Measurements from ENCODE around the gene SEMA4D.

SEMA4D gene

DNA sequence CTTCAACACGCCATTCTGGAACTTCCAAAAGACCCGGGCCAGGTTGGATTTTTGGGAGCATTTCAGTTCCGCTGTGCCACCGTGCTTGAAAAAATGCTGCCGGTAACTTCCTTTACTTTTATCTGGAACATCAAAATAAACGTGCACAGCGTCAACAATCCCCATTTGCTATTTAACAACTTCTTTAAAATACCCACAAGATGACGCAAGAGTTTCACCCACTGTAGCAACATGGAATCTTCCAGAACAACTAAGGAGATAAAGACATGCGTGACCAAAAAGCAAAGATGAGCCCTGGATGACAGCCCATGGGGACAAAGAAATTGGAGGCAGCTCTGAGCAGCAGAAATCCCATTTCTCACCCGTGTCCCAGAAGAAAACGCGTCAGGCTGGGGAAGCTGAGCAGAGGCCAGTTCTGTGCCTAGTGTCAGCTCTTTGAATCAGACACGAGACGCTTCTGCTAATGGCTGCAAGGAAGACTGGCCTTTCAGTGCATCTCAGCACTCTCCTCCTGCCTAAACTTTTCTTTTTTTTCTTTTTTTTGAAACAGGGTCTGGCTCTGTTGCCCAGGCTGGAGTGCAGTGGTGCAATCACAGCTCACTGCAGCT is 118.3 kb downstream of the SEMA4D start:
- peaks cover 51% of the 10 kb centered on the region for H3K36me3 Mint-ChIP-seq (ENCODE audit: low read depth)
- no peaks in the 10 kb centered on the region for H3K4me1 Mint-ChIP-seq
- H3K4me3 Mint-ChIP-seq: no peak overlapping the region
- H3K9me3 Mint-ChIP-seq: no peaks in the 10 kb centered on the region
- H3K27me3 Mint-ChIP-seq (ENCODE audit: low read depth): no peaks in the 10 kb centered on the region
- TF ChIP-seq, protein P1, sequence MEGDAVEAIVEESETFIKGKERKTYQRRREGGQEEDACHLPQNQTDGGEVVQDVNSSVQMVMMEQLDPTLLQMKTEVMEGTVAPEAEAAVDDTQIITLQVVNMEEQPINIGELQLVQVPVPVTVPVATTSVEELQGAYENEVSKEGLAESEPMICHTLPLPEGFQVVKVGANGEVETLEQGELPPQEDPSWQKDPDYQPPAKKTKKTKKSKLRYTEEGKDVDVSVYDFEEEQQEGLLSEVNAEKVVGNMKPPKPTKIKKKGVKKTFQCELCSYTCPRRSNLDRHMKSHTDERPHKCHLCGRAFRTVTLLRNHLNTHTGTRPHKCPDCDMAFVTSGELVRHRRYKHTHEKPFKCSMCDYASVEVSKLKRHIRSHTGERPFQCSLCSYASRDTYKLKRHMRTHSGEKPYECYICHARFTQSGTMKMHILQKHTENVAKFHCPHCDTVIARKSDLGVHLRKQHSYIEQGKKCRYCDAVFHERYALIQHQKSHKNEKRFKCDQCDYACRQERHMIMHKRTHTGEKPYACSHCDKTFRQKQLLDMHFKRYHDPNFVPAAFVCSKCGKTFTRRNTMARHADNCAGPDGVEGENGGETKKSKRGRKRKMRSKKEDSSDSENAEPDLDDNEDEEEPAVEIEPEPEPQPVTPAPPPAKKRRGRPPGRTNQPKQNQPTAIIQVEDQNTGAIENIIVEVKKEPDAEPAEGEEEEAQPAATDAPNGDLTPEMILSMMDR (IDR thresholded peaks at IDR 0.05; ENCODE audit: unreplicated experiment in 3 of 3): no peak
- no peak overlapping the region for H3K27ac Mint-ChIP-seq

DNA sequence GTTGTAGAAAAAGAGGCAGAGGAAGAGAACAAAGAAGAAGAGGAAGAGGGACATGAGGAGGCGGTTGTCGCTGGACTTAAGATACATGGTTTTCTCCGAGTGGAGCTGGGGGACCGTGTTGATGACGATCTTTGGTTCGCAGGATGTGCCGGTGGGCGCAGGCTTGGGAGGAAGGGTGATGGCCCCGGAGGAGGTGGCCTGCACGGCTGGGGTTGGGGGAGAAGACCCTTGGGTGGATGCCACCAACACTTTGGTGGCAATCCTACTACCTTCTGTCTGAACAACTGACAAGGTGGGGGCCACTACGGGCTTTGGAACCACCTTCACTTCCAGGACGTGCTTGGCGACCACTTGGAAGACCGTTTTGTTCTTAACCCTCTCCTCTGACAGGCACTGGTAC is 118.9 kb downstream of the SEMA4D start:
- Mint-ChIP-seq H3K27me3 (ENCODE audit: low read depth) (no peaks in the 10 kb centered on the region), H3K9me3 (no peaks in the 10 kb centered on the region), H3K4me3 (no peak overlapping the region), H3K27ac (no peak overlapping the region), H3K4me1 (no peaks in the 10 kb centered on the region), H3K36me3 (ENCODE audit: low read depth) (peaks cover 47% of the 10 kb centered on the region)
- TF ChIP-seq, protein P1 (IDR thresholded peaks at IDR 0.05; ENCODE audit: unreplicated experiment in 3 of 3): no peak

DNA sequence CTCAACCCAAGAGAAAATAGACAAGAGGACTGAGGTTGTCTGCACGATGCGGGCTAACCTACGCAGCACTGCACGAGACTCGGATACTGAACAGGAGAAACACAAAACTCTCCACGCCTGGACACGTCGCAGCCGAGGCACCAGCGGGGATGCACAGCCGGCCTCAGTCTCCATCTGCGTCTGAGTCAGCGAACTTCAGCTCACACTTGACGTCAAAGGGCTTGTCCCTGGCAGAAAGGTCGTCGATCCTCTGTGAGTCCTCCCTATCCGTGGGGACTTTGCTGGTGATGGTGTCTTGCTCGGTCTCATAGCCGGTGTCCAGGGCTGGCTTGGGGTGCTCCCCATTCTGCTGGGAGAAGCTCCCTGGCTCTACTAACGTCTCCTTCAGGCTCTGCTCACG is 119.4 kb downstream of the SEMA4D start:
- Mint-ChIP-seq H3K36me3 (ENCODE audit: low read depth) (peaks cover 43% of the 10 kb centered on the region), H3K9me3 (no peaks in the 10 kb centered on the region)

DNA sequence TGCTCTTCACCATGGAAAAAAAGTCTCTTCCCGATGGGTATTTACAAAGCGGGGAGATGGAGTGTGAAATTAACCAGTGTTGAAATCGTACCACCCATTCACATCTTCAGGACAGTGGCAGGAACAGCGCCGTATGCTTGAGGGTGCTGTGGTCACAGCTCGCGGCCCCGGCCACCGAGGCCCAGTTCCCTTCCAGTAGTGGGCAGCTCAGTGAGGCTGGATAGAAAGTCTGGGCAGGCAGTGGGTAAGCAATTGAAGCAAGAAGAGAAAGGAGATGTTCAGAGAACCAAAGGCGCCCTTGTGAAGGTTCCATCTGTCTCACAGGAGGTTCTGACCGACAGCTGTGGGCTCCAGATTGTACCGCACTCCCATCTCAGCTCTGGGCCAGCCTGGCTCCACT is 120.5 kb downstream of the SEMA4D start:
- Mint-ChIP-seq H3K36me3 (ENCODE audit: low read depth) (peaks cover 37% of the 10 kb centered on the region), H3K27me3 (ENCODE audit: low read depth) (no peaks in the 10 kb centered on the region), H3K9me3 (no peaks in the 10 kb centered on the region), H3K4me1 (no peaks in the 10 kb centered on the region), H3K4me3 (no peak overlapping the region), H3K27ac (no peak overlapping the region)
- TF ChIP-seq, protein P1 (IDR thresholded peaks at IDR 0.05; ENCODE audit: unreplicated experiment in 3 of 3): no peak

More for the DNA sequence above, 119.4 kb downstream of the SEMA4D start:
- Mint-ChIP-seq H3K27ac (no peak overlapping the region), H3K27me3 (ENCODE audit: low read depth) (no peaks in the 10 kb centered on the region), H3K4me3 (no peak overlapping the region), H3K4me1 (no peaks in the 10 kb centered on the region)
- TF ChIP-seq, protein P1 (IDR thresholded peaks at IDR 0.05; ENCODE audit: unreplicated experiment in 3 of 3): no peak

DNA sequence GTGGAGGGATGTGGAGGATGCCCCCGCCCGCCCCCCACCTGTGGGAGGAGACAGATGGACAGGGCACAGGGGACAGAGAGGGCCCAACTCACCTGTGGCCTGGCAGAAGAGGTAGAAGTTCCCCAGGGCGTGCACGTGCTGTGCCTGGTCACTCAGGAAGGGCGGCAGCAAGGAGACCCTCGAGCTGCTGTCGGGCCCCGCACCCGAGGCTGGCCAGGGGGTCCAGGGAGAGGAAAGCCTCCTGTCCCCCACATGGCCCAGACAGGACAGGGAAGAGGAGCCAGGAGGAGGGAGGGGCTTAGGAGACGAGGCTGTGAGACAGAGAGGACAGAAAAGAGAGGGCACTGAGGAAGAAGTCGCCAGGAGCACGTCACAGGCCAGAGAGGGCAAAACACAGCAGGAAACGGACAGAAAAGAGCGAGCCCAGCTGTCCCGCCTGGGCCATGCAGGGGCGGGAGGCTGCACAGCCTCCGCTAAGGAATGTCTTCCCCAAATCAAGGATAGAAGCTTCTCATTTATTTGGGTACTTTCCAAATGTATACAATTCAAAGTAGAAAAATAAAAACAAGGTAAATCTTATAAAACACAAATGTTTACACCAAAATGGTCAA is 121.1 kb downstream of the SEMA4D start:
- no peaks in the 10 kb centered on the region for H3K9me3 Mint-ChIP-seq
- H3K36me3 Mint-ChIP-seq (ENCODE audit: low read depth): peaks cover 33% of the 10 kb centered on the region
- no peak overlapping the region for H3K27ac Mint-ChIP-seq
- no peak overlapping the region for H3K4me3 Mint-ChIP-seq
- H3K27me3 Mint-ChIP-seq (ENCODE audit: low read depth): no peaks in the 10 kb centered on the region
- TF ChIP-seq, protein P1 (IDR thresholded peaks at IDR 0.05; ENCODE audit: unreplicated experiment in 3 of 3): no peak
- no peaks in the 10 kb centered on the region for H3K4me1 Mint-ChIP-seq

DNA sequence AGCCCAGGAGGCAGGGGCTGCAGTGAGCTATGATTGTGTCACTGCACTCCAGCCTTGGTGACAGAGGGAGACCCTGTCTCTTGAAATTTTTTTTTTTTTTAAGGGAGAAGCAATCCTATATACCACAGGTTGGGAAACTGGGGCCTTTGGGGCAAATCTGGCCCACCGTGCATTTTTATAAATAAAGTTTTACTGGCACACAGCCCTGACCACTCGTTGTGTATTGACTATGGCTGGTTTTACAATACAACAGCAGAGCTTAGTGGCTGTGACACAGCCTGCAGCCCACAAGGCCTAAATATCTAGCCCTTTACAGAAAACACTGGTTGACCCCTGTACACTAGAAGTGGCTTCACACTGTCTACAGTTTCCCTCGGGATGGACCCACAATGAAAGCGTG is 121.6 kb downstream of the SEMA4D start:
- H3K9me3 Mint-ChIP-seq: no peaks in the 10 kb centered on the region
- H3K27ac Mint-ChIP-seq: no peak overlapping the region

More for the DNA sequence above, 121.6 kb downstream of the SEMA4D start:
- Mint-ChIP-seq H3K27me3 (ENCODE audit: low read depth) (no peaks in the 10 kb centered on the region), H3K4me1 (no peaks in the 10 kb centered on the region), H3K36me3 (ENCODE audit: low read depth) (peaks cover 30% of the 10 kb centered on the region), H3K4me3 (no peak overlapping the region)
- TF ChIP-seq, protein P1 (IDR thresholded peaks at IDR 0.05; ENCODE audit: unreplicated experiment in 3 of 3): no peak
